ENCODE measurements around the gene PLEKHA7.

PLEKHA7 gene

DNA sequence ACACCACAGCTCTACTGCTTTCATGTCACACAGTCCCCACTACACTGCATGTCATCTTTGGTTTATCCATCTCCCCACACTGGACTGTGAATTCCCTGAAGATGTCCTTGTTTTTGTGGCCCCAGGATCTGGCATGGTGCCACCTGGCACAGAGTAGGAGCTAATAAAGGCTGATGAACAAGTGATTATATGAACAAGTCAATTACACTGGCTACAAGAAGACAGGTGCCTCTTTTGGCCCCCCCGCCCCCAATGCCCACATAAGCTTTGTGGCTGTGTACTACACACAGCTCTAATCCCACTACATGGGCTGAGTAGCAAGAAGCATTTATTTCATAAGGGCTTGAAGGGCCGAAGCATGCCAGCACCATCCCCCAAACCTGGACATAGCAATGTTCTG lies 24.7 kb downstream of the PLEKHA7 start:
- H3K4me3 ChIP-seq (ENCODE audit: low read depth, low read length) = no peak overlapping the region
- TF ChIP-seq, protein P1, sequence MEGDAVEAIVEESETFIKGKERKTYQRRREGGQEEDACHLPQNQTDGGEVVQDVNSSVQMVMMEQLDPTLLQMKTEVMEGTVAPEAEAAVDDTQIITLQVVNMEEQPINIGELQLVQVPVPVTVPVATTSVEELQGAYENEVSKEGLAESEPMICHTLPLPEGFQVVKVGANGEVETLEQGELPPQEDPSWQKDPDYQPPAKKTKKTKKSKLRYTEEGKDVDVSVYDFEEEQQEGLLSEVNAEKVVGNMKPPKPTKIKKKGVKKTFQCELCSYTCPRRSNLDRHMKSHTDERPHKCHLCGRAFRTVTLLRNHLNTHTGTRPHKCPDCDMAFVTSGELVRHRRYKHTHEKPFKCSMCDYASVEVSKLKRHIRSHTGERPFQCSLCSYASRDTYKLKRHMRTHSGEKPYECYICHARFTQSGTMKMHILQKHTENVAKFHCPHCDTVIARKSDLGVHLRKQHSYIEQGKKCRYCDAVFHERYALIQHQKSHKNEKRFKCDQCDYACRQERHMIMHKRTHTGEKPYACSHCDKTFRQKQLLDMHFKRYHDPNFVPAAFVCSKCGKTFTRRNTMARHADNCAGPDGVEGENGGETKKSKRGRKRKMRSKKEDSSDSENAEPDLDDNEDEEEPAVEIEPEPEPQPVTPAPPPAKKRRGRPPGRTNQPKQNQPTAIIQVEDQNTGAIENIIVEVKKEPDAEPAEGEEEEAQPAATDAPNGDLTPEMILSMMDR (IDR thresholded peaks at IDR 0.05; ENCODE audit: low read depth, low read length) = no peak
- TF ChIP-seq POLR2A (IDR thresholded peaks at IDR 0.05; ENCODE audit: extremely low read depth, insufficient read length) (no peak), MAX (IDR thresholded peaks at IDR 0.05; ENCODE audit: low read depth, low read length) (no peak), MYC (IDR thresholded peaks at IDR 0.05; ENCODE audit: low read depth, low read length) (no peak)
- DNase-seq (ENCODE audit: low read depth) = no peak

- H3K4me3 ChIP-seq (ENCODE audit: low read depth, low read length) = no peak overlapping the region
- DNase-seq (ENCODE audit: low read depth) = no peak
- TF ChIP-seq, protein P1 (IDR thresholded peaks at IDR 0.05; ENCODE audit: low read depth, low read length) = no peak
- TF ChIP-seq MAX (IDR thresholded peaks at IDR 0.05; ENCODE audit: low read depth, low read length) = no peak
- no peak for TF ChIP-seq MYC (IDR thresholded peaks at IDR 0.05; ENCODE audit: low read depth, low read length)
- no peak for TF ChIP-seq POLR2A (IDR thresholded peaks at IDR 0.05; ENCODE audit: extremely low read depth, insufficient read length)
Observed at GRCh38 chr11:16987205-16987568, 27.0 kb downstream of the PLEKHA7 start.

DNA sequence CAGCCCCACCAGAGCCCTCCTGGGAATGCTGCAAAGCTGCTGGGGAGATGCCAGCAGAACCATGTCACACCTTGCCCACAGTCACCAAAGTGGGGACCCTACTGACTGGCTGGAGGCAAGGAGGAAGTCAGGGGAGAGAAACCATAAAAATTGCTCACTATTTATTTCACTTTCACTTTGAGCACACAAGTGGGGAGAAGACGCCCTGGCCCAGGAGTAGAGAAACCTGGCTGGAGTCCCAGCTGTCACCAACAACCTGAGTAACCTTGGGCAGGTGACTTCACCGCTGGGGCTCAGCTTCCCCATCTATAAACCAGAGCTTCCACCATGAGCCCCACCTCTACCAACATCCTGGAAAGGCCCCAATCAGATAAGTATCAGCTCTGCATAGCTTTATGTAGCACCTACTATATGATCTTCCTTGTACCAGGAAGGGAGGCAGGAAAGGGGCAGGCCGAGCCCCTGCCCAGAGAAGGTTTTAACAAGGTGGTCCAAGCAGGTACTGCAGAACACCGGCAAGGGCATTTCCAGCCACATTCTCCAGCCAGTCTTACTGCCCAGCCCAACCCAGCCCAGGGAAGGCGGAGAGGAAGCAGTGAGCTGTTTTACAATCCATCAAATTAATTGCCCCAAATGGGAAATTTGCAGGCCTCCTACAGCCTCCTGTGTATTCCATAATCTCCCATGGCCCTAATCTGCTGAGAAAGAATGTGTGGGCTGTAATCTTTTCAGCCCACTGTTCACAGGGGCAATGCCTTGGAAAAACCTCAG lies 27.6 kb downstream of the PLEKHA7 start:
- TF ChIP-seq MYC (IDR thresholded peaks at IDR 0.05; ENCODE audit: low read depth, low read length) (no peak), MAX (IDR thresholded peaks at IDR 0.05; ENCODE audit: low read depth, low read length) (no peak)
- no peak overlapping the region for H3K4me3 ChIP-seq (ENCODE audit: low read depth, low read length)
- no peak for DNase-seq (ENCODE audit: low read depth)

DNA sequence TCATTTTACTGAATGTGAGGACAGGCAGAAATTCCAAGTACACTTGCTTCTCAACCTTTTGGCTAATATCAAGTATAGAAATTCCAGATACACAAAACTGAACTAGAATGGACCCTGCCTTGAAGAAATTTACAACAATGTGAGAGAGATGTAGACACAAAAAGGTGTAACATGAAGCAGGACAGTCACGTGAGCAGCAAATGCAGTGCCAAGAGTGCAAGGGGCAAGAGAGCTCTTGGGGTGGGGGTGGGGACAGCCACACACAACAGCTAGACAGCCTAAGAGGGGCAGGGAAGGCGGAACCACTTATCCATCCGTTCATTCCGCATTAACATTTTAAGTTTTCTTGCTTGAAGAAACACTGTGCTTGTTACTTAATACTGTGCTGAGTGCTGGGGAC lies 28.9 kb downstream of the PLEKHA7 start:
- DNase-seq (ENCODE audit: low read depth) = no peak

GRCh38 chr11:16984229-16984628 lies 30.0 kb downstream of the PLEKHA7 start:
- H3K4me3 ChIP-seq (ENCODE audit: low read depth, low read length) = no peak overlapping the region
- no peak for TF ChIP-seq MYC (IDR thresholded peaks at IDR 0.05; ENCODE audit: low read depth, low read length)
- TF ChIP-seq, protein P1 (IDR thresholded peaks at IDR 0.05; ENCODE audit: low read depth, low read length) = no peak
- no peak for TF ChIP-seq MAX (IDR thresholded peaks at IDR 0.05; ENCODE audit: low read depth, low read length)
- TF ChIP-seq POLR2A (IDR thresholded peaks at IDR 0.05; ENCODE audit: extremely low read depth, insufficient read length) = no peak
- DNase-seq (ENCODE audit: low read depth) = no peak

More for the DNA sequence above, 28.9 kb downstream of the PLEKHA7 start:
- H3K4me3 ChIP-seq (ENCODE audit: low read depth, low read length) = no peak overlapping the region
- TF ChIP-seq POLR2A (IDR thresholded peaks at IDR 0.05; ENCODE audit: extremely low read depth, insufficient read length) (no peak), MAX (IDR thresholded peaks at IDR 0.05; ENCODE audit: low read depth, low read length) (no peak), MYC (IDR thresholded peaks at IDR 0.05; ENCODE audit: low read depth, low read length) (no peak)
- TF ChIP-seq, protein P1 (IDR thresholded peaks at IDR 0.05; ENCODE audit: low read depth, low read length) = no peak

- DNase-seq (ENCODE audit: low read depth) = no peak
- no peak overlapping the region for H3K4me3 ChIP-seq (ENCODE audit: low read depth, low read length)
- TF ChIP-seq MYC (IDR thresholded peaks at IDR 0.05; ENCODE audit: low read depth, low read length) (no peak), POLR2A (IDR thresholded peaks at IDR 0.05; ENCODE audit: extremely low read depth, insufficient read length) (no peak), MAX (IDR thresholded peaks at IDR 0.05; ENCODE audit: low read depth, low read length) (no peak)
- TF ChIP-seq, protein P1 (IDR thresholded peaks at IDR 0.05; ENCODE audit: low read depth, low read length) = no peak
Observed at GRCh38 chr11:16982809-16983208, 31.4 kb downstream of the PLEKHA7 start.
